HEK293 (cell line): ENCODE measurements around the gene RNF10.

Experiments used
- BCL11B ChIP-seq: fragments of 450-650 bp; formaldehyde crosslinking; IDR thresholded peaks from 2 replicates; pipeline ENCODE4 v1.5.1; 2016; ENCODE audit warnings: low read depth, missing biosample characterization, missing genetic modification characterization
- CTCF ChIP-seq: fragments of 450-650 bp; formaldehyde crosslinking; IDR thresholded peaks from 2 replicates; pipeline ENCODE4 v1.5.1; 2016; ENCODE audit warnings: missing biosample characterization, missing genetic modification characterization
- KLF1 ChIP-seq: fragments of 450-650 bp; formaldehyde crosslinking; IDR thresholded peaks from 2 replicates; pipeline ENCODE4 v1.5.1; 2016; ENCODE audit warnings: missing biosample characterization, missing genetic modification characterization
- WT1 ChIP-seq: fragments of 450-650 bp; formaldehyde crosslinking; IDR thresholded peaks from 2 replicates; pipeline ENCODE4 v1.5.1; 2016; ENCODE audit warnings: missing biosample characterization, missing genetic modification characterization
- YY1 ChIP-seq: fragments of 450-650 bp; formaldehyde crosslinking; IDR thresholded peaks from 2 replicates; pipeline ENCODE4 v1.5.1; 2018; ENCODE audit warnings: missing biosample characterization, missing genetic modification characterization
- ZNF10 ChIP-seq: fragments of 450-650 bp; formaldehyde crosslinking; IDR thresholded peaks from 2 replicates; pipeline ENCODE4 v1.5.1; 2017; ENCODE audit warnings: missing biosample characterization, missing genetic modification characterization
- ZNF214 ChIP-seq: fragments of 450-650 bp; formaldehyde crosslinking; IDR thresholded peaks from 2 replicates; pipeline ENCODE4 v1.5.1; 2017; ENCODE audit warnings: missing biosample characterization, mild to moderate bottlenecking, missing genetic modification characterization, borderline replicate concordance

DNA sequence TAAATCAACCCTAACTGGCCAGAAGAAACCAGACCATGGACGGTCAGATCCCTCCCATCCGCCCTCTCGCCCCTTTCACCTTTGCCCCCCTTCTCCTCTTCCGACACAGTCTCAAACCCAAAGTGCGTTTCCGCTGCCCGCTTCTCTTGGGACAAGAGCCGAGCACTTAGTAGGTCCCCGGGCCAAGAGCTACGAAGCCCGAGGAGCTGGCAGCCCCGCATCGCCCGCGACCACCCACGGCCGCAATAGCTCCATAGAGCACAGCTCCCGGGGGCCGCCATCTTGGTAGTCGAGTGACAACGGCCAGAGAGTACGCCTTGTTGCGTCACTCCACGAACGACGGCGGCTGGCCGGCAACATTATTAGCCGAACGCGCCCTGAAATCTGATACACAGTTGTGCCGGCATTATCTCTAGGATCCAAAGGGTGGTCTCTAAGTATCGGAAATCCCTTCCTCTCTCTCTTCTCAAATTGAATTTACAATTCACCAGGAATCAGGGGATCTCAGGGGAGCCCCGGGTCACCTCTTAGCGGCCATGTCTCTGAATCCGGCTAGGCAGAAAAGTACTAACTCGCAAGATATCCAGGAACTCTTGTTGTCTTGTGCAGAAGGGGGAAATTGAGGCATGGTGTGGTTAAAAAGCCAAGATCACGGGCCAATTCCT is 5.2 kb upstream of the RNF10 start, which contains the start of gene COQ5:
- TF ChIP-seq CTCF (peak; percentile 7; the same call in 1 of the 2 replicates), KLF1 (tag by site-specific recombination) (peak; percentile 58), ZNF10 (no peak), BCL11B (peak; percentile 88), WT1 (peak; percentile 63), ZNF214 (tag by site-specific recombination) (no peak; the same call in 1 of the 2 replicates), YY1 (tag by site-specific recombination) (peak; percentile 97)
